Activated T-cell treated with anti-CD3 and anti-CD28 coated beads for 1 hour (primary cell): ENCODE measurements around the gene SFMBT1.
"Not testable (repeated sequence)": the region's sequence is repeated elsewhere in the genome, so short reads cannot be mapped to it uniquely, and the experiment has no call there.

Experiments
- DNase-seq: peaks from one replicate; pipeline ENCODE4 v3.0.0-alpha.2; 2020; ENCODE audit warnings: low read depth

Gene SFMBT1

GRCh38 chr3:53073553-53074365 is 27.9 kb upstream of the SFMBT1 start:
- DNase-seq = no peak

- peak; percentile 82 for DNase-seq
Observed at GRCh38 chr3:53072653-53073552, 27.0 kb upstream of the SFMBT1 start.

GRCh38 chr3:53071882-53072431 is 26.1 kb upstream of the SFMBT1 start:
- no peak for DNase-seq

GRCh38 chr3:53069422-53070068 is 23.7 kb upstream of the SFMBT1 start:
- DNase-seq = no peak

- no peak for DNase-seq
Observed at GRCh38 chr3:53068176-53068575, 22.3 kb upstream of the SFMBT1 start.

GRCh38 chr3:53067567-53067966 is 21.7 kb upstream of the SFMBT1 start:
- no peak for DNase-seq

GRCh38 chr3:53065841-53066480 is 20.1 kb upstream of the SFMBT1 start:
- no peak for DNase-seq

- no peak for DNase-seq
Observed at GRCh38 chr3:53062905-53063304, 17.0 kb upstream of the SFMBT1 start.

GRCh38 chr3:53056442-53056841 is 10.6 kb upstream of the SFMBT1 start:
- DNase-seq = no peak

GRCh38 chr3:53054233-53054632 is 8.4 kb upstream of the SFMBT1 start:
- not testable (repeated sequence) for DNase-seq

GRCh38 chr3:53051929-53052328 is 6.1 kb upstream of the SFMBT1 start:
- DNase-seq = no peak

GRCh38 chr3:53049987-53050386 is 4.1 kb upstream of the SFMBT1 start:
- no peak for DNase-seq

- peak; percentile 50 for DNase-seq
Observed at GRCh38 chr3:53046171-53047170, 598 bp upstream of the SFMBT1 start.

- peak; percentile 52 for DNase-seq
Observed at GRCh38 chr3:53044711-53045517, 959 bp downstream of the SFMBT1 start.

GRCh38 chr3:53044371-53044710 is 1.5 kb downstream of the SFMBT1 start:
- DNase-seq = no peak

- no peak for DNase-seq
Observed at GRCh38 chr3:53043738-53044137, 2.1 kb downstream of the SFMBT1 start.

GRCh38 chr3:53042651-53043050 is 3.2 kb downstream of the SFMBT1 start:
- DNase-seq = no peak

GRCh38 chr3:53040351-53040820 is 5.5 kb downstream of the SFMBT1 start:
- no peak for DNase-seq

- DNase-seq = no peak
Observed at GRCh38 chr3:53039376-53039752, 6.5 kb downstream of the SFMBT1 start.
